GM12801 (cell line): ENCODE measurements around the gene SFT2D3.

Experiments used
- CTCF ChIP-seq: IDR thresholded peaks from one replicate; pipeline ENCODE4 v1.5.1; 2011; ENCODE audit warnings: control low read depth; ENCODE audit not compliant: insufficient read length; ENCODE audit errors: extremely low read depth

SFT2D3 gene

GRCh38 chr2:127660291-127660578 is 41.1 kb upstream of the SFT2D3 start:
- no peak for TF ChIP-seq CTCF

DNA sequence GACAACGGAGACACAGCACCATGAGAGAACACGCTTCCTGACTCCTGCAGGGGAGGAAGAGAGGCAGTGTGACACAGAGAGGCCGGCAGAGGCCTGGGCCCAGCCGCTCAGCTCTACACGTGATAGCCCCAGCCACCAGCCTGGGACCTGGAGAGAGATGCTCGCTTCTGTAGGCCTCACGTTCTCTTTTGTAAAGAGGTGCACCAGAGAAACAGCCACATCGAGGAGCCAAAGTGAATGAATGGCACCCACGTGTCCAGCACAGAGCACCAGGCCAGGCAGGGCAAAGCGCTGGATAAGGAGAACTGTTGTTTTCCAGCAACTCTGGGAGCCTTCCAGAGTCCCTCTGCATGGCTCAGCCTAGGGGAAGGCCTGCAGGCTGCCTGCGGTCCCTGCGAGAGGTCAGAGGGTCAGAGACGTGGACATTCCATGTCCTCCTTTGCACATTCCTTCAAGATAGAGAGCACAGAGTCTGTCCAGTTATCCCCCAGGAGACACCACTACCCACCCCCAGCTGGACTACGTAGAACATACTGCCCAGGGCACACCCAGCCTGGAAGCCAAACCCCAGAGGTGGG is 40.1 kb upstream of the SFT2D3 start:
- TF ChIP-seq CTCF = no peak

- no peak for TF ChIP-seq CTCF
Measured at GRCh38 chr2:127661949-127662510, 39.3 kb upstream of the SFT2D3 start.

- TF ChIP-seq CTCF = no peak
Measured at GRCh38 chr2:127662937-127663565, 38.2 kb upstream of the SFT2D3 start.

DNA sequence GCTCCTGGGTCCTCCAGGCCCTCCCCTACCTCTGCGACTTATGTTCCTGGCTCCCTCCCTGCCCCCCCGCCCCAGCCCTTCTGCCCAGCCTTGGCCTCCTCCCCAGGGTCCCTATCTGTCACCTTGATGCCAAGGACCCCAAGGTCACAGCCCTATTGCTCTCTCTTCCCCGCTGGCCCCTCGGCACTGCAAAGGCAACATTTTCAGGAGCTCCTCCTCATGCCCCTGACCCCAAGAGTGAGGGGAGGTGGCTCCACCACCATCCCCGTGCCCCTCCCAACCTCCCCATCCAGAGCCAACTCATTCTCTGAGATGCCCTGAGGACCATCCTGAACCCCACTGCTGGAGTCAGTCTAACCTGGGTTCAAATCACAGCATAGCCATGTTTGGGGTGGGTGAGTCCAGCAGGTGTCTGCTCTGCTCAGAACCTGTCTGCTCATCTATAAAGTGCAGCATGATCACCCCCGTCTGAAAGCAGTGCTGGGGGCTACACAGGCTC is 37.7 kb upstream of the SFT2D3 start:
- no peak for TF ChIP-seq CTCF

DNA sequence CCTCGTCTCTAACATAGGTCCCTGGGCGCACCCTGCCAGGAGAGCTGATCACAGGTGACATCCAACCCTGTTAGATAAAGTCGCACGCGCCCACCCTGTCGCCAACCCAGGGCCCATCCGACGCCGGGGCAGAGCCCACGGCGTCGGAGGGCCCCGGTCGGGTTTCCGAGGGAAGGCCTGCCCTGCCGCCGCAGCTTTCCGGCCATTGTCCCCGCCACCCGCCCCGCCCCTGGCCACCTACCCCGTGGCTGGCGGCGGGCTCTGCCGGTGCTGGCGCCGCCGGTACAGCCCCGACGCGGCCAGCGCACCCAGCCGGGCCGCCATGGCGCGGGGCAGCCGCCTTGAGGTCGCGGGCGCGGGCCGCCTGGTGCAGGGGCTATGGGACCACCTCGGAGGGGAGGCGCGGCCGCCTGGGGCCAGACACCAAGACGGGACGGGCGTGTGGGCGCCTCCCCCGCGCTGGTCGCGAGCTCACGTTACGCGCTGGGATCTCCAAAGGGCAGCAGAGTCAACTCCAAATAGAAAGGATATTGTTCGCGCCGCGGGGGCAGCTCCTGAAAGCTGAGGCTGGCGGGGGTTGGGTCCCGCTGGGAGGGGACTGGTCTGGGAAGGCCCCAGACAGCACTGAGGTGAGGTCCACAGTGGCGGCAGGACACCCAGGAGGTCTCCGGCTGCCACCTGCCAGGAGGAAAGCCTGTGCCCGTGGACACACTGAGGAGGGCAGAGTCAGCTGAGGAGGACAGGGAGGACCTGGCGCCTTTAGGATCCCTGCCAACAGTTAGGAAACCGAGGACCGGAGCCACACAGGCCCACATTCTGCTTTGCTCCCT is 37.0 kb upstream of the SFT2D3 start:
- TF ChIP-seq CTCF = no peak

GRCh38 chr2:127664895-127665225 is 36.4 kb upstream of the SFT2D3 start:
- no peak for TF ChIP-seq CTCF
